ENCODE results near the gene GALNT13.

Gene GALNT13

GRCh38 chr2:154173164-154173563, 301.4 kb downstream of the GALNT13 start:
- no peak overlapping the region for H3K4me3 ChIP-seq (ENCODE audit: low read depth, low read length)
- H3K36me3 ChIP-seq = no peaks in the 10 kb centered on the region
- H3K4me1 ChIP-seq = no peaks in the 10 kb centered on the region
- DNase-seq = no peak
- no peaks in the 10 kb centered on the region for H3K9me3 ChIP-seq
- TF ChIP-seq, protein P1, sequence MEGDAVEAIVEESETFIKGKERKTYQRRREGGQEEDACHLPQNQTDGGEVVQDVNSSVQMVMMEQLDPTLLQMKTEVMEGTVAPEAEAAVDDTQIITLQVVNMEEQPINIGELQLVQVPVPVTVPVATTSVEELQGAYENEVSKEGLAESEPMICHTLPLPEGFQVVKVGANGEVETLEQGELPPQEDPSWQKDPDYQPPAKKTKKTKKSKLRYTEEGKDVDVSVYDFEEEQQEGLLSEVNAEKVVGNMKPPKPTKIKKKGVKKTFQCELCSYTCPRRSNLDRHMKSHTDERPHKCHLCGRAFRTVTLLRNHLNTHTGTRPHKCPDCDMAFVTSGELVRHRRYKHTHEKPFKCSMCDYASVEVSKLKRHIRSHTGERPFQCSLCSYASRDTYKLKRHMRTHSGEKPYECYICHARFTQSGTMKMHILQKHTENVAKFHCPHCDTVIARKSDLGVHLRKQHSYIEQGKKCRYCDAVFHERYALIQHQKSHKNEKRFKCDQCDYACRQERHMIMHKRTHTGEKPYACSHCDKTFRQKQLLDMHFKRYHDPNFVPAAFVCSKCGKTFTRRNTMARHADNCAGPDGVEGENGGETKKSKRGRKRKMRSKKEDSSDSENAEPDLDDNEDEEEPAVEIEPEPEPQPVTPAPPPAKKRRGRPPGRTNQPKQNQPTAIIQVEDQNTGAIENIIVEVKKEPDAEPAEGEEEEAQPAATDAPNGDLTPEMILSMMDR (IDR thresholded peaks at IDR 0.05; ENCODE audit: low read depth, low read length) = no peak
- H3K27me3 ChIP-seq = no peaks in the 10 kb centered on the region

GRCh38 chr2:154173919-154174318, 302.2 kb downstream of the GALNT13 start:
- TF ChIP-seq, protein P1 (IDR thresholded peaks at IDR 0.05; ENCODE audit: low read depth, low read length) = no peak
- Histone ChIP-seq H3K4me3 (ENCODE audit: low read depth, low read length) (no peak overlapping the region), H3K9me3 (no peaks in the 10 kb centered on the region), H3K36me3 (no peaks in the 10 kb centered on the region), H3K4me1 (no peaks in the 10 kb centered on the region), H3K27me3 (no peaks in the 10 kb centered on the region)
- no peak for DNase-seq

DNA sequence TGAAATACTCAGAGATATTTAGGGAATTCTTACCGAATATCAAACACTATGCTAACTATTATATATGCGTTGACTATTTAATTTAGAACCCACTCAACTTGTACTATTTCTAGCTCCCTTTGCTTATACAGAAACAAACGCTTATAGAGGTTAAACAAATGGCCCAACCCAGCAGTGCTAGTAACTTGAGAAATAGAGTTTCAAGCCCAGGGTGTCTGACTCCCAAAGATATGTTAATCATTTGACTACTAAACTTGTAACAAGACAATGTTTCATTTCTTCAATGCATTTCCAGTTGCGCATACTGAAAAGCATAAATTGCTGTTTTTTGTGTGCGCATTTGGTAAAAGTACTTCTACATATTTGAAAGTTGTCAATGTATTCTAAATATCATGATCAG, 310.3 kb downstream of the GALNT13 start:
- TF ChIP-seq, protein P1 (IDR thresholded peaks at IDR 0.05; ENCODE audit: low read depth, low read length) = no peak
- H3K9me3 ChIP-seq = no peaks in the 10 kb centered on the region
- no peaks in the 10 kb centered on the region for H3K27me3 ChIP-seq
- no peak for DNase-seq
- no peak overlapping the region for H3K4me3 ChIP-seq (ENCODE audit: low read depth, low read length)
- H3K4me1 ChIP-seq = no peaks in the 10 kb centered on the region
- H3K36me3 ChIP-seq = no peaks in the 10 kb centered on the region

GRCh38 chr2:154187948-154188347, 316.2 kb downstream of the GALNT13 start:
- TF ChIP-seq, protein P1 (IDR thresholded peaks at IDR 0.05; ENCODE audit: low read depth, low read length) = no peak
- peaks cover 4% of the 10 kb centered on the region; the same call in 1 of the 2 replicates for H3K4me1 ChIP-seq

GRCh38 chr2:154189953-154190352, 318.2 kb downstream of the GALNT13 start:
- Histone ChIP-seq H3K4me3 (ENCODE audit: low read depth, low read length) (no peak overlapping the region), H3K36me3 (no peaks in the 10 kb centered on the region), H3K27me3 (no peaks in the 10 kb centered on the region), H3K9me3 (no peaks in the 10 kb centered on the region), H3K4me1 (peaks cover 4% of the 10 kb centered on the region; the same call in 1 of the 2 replicates)
- DNase-seq = peak; percentile 12
- TF ChIP-seq, protein P1 (IDR thresholded peaks at IDR 0.05; ENCODE audit: low read depth, low read length) = no peak

More at GRCh38 chr2:154187948-154188347, 316.2 kb downstream of the GALNT13 start:
- H3K27me3 ChIP-seq = no peaks in the 10 kb centered on the region
- H3K36me3 ChIP-seq = no peaks in the 10 kb centered on the region
- no peak for DNase-seq
- no peaks in the 10 kb centered on the region for H3K9me3 ChIP-seq
- H3K4me3 ChIP-seq (ENCODE audit: low read depth, low read length) = no peak overlapping the region

DNA sequence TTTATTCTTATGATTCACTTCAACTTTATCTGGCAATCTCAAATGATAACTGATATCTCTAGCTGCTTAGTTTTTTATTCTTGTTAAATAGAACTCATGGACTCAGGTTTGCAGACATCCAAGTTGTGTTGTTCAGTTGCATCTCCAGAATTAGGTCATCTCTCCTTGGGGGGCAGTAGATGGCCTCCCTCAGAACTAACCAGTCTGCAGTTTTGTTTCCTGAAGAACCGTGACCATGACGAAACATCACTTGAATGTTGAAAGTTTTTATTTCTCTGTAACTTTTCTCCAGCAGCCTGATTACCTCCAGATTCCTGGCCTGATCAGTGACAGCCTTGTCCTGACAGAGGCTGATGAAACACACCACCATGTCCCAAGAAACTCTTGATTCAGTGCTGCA, 321.5 kb downstream of the GALNT13 start:
- Histone ChIP-seq H3K27me3 (no peaks in the 10 kb centered on the region), H3K4me1 (peaks cover 4% of the 10 kb centered on the region; the same call in 1 of the 2 replicates), H3K4me3 (ENCODE audit: low read depth, low read length) (no peak overlapping the region), H3K36me3 (no peaks in the 10 kb centered on the region), H3K9me3 (no peaks in the 10 kb centered on the region)
- no peak for DNase-seq
- TF ChIP-seq, protein P1 (IDR thresholded peaks at IDR 0.05; ENCODE audit: low read depth, low read length) = no peak

Measured in BE2C (cell line).